ENCODE measurements around the gene LPP.

- no peak for TF ChIP-seq POLR2A (IDR thresholded peaks at IDR 0.05)
- no peak for TF ChIP-seq CTCF (IDR thresholded peaks at IDR 0.05)
These were observed 353.3 kb downstream of the LPP start for GRCh38 chr3:188507244-188507720.

Measured in right lobe of liver (tissue), 4 donors.